ENCODE results near the gene HOOK2.

Gene HOOK2

DNA sequence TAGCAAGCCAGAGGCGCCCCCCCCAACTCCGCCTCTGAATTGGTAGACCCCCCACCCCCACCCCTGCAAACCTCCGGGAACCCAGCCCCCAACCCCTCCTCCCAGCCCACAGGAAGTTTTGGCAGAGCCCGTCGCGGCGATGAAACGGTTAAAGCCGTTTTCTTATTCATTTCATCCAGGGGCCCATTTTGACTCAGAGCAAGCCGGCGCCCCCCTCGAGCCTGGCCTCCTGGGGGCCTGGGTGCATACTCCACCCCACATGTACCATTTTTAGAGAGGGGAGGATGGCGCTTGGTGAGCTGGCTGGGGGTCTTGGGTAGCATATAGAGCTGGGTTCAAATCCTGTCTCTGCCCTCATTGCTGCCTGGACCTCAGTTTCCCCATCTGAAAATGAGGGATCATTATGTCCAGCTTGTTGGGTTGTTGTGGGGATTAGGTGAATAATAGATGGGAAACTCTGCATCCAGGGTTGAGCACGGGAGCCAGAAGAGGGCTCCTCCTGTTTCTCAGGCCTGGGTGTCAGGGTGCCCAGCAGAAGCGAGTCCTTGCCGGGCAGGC lies 8.0 kb upstream of the HOOK2 start:
- in situ Hi-C loops (cut with MboI; ENCODE audit: low sequenced_read_pairs) = no loop called here

DNA sequence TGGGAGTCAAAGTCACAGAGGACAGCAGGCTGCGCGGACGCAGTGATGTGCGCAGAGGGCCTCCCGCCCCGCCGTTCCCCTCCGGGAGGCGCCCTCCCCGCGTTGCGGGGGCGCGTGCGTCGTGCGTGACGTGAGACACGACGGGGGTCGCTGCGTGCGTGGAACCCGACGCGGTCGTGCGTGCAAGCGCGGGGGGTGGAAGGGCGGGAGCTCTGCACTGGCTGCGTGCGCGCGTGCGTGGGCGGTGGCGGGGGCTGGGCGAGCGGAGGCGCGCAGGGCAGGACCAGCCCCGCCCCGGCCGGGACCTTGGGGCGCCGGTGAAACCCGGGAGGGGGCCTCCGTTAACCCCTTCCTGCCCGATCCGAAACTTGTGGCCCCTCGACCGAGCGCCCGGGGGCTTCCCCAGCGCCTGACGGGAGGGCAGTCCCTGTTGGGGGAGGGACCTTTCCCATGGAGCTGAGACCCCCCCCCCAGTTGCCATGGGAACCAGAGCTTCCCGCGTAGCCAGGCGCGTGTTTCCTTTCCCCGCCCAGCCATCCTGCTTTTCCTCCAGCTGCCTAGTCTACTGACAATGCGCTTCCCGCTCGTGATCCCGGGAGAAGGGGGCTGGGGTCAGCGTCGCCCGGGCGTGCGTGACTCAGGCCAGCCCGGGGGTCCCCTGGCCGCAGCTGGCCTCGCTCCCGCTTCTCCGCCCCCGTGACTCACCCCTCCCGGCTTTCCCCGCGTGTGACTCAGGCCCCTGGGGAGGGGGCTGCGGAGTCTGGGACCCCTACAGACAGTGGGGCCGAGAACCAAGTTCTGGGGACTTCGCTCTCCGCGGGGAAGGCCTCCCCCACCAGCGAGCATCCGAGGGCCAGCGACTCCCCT lies 7.3 kb upstream of the HOOK2 start:
- in situ Hi-C loops (cut with MboI; ENCODE audit: low sequenced_read_pairs) = no loop called here

DNA sequence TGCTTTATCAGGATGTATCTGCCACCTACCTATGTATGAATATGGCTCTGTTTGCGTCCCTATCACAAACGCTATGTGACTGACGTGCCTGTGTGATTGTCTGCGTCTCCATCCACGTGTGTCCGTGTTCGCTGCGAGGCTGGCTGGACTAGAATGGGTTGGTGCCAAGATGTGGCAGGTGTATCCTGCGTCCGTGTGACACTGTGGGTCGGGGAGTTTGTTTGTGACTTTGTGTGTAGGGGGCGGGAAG lies 6.7 kb upstream of the HOOK2 start:
- in situ Hi-C loops (cut with MboI; ENCODE audit: low sequenced_read_pairs) = no loop called here

DNA sequence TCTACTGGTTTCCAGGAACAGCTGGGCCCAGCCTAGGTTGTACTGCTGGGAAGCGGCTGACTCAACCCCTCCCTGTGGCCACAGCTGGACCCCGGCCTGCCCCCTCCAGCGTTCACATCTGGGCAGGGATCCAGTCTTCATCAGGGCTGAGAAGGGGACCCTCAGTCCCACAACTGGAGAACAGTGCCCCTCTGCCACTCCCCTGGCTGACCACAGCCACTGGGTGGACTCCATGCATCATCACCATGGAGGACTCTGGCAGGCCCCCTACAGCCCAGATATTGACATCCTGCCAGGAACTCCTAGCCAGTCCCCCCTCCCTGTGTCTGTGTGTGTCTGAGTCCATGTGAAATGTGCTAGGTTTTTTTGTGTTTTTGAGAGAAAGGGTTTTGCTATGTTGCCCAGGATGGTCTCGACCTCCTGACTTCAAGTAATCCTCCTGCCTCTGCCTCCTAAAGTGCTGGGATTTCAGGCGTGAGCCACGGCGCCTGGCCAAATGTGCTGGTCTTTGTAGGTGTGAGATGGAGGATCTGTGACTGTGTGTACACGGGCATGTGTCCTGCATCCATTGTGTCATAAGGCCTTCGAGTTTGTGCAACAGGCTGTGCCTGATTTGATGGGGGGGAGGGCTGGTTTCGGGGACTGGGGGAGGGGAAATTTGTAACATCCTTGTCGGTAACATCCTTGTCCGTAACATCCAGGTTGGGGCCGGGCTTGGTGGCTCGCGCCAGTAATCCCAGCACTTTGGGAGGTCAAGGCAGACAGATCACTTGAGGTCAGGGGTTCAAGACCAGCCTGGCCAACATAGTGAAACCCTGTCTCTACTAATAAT lies 4.0 kb upstream of the HOOK2 start:
- in situ Hi-C loops (cut with MboI; ENCODE audit: low sequenced_read_pairs) = no loop called here

DNA sequence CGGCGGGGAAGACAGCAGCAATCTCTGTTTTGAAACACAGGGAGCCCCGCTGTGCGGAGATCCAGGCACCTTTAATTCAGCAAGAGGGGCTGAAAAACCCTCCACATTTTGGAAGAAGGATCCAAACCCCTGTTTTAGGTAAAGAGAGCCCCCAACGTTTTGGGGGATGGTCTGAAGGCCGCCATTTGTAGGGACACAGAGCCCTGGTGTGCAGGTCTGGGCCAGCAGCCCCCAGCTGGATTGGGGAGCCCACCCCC lies 3.5 kb upstream of the HOOK2 start:
- in situ Hi-C loops (cut with MboI; ENCODE audit: low sequenced_read_pairs) = no loop called here

DNA sequence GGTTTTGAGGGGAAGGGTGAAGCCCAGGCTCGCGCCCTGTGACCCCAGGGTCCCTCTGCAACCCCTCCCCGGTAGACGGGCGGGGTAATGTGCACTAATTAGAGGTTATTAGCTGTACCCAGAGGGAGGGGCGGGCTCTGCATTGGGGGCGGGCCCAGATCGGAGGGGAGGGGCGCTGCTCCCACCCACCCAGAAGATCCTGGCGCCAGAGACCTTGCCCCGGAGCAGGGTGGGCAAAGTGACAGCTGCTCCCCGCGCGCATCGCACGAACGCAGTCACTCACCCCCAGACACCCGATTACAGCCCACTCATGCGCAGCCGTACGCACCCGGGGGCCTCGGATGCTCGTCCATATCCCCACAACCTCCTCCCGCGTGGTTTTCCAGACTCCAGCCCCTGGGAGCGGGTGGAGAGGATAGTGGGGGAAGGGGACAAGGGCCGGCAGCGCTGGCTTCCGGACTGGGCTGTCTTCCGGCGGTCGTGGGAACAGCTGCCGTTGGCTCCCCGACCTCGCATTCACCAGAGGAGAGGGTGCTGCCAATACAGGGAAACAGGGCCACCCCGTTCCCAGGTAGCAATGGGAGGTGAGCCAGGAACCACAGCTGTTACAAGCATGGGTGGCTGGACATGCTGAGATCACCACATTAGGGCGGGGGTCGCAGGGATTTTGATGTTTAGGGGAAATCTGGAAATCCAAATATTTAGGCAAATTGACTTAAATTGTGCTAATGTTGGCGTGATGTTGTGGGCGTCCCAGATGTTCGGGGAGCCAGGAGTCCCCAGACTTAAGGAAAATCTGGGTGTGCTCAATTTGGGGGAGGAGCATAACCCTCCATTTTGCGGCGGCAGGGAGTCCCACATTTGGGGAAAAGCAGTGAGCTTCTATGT lies 2.9 kb upstream of the HOOK2 start:
- in situ Hi-C loops (cut with MboI; ENCODE audit: low sequenced_read_pairs) = no loop called here

DNA sequence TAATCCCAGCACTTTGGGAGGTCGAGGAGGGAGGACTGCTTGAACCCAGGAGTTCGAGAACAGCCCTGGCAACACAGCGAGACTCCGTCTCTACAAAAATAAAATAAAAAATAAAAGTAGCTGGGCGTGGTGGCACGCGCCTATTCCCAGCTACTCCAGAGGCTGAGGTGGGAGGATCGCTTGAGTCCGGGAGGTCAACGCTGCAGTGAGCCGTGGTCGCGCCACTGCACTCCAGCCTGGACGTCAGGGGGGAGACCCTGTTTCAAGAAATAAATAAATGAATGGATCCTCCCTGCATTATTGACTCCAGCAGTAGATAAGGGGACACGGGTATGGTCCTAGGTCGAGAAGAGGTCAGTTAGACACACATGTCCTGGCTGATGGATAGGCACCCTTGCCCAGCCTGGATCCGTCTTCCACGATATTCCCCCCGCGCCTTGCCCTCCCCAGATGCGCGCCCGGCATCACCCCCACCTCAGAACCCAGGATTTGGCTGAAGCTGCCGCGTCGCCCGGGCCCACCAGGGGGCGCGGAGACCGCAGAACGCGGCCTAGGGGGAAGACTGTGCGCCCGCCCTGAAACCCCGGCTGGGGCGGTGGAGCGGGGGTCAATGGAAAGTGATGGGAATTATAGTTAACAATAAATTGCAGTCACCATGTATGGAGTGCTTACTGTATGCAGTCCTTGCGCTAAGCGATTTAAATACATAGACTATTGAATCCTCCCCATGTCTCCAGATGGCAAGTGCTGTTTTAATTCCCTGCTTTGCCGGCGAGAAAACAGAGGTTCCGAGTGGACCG lies 2.1 kb upstream of the HOOK2 start:
- in situ Hi-C loops (cut with MboI; ENCODE audit: low sequenced_read_pairs) = no loop called here

DNA sequence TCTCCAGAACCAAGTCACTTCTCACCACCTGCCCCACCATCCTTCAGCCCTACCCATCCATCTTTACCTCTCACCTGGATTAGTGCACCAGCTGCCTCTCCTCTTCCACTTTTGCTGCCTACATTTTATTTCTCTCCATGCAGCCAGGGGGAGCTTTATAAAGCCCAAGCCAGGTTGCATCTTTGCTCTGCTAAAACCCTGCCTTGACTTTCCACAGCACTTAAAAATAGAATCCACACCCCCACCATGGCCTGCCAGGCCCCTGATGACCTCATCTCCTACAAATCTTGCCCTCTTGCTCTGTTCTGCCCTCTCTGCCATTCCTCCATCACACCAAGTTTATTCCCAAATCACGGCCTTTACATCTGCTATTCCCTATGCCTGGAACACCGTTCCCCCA lies 1.8 kb downstream of the HOOK2 start:
- in situ Hi-C loops (cut with MboI; ENCODE audit: low sequenced_read_pairs) = no loop called here

DNA sequence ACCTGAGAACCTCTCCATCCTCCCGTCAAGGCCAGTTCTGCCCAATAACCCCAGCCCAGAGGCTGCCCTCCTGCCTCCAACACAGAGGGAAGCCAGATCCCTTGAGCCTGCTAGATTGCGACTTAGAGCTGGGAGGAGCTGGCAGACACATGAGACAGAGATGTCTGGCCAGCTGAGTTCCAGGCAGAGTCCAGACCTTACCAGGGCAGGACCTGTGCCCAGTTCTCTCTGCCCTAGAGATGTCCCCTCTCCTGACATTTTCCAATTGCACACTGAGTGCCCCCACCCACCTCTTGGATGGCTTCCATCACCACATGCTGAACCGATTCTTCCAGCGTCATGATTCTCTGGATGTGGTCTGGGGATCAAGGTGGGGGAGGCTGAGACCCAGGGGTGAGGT lies 3.0 kb downstream of the HOOK2 start:
- in situ Hi-C loops (cut with MboI; ENCODE audit: low sequenced_read_pairs) = no loop called here

DNA sequence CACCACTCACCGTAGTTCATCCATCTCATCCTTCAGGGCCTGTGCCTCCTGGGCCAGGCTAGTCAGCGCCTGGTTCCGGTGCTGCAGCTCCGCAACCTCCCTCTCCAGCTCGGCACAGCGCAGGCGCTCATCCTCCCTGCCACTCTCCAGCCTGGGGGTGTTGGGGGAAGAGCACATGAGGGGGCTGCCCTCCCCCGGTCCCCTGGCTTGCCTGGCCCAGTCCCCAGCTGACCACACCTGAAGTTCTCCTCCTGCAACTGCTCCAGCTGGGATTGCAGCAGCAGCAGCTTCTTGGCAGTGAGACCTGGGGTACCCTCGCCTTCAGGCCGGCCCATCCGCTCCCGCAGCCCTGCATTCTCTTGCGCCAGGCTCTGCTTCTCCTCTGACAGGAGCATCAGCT lies 4.4 kb downstream of the HOOK2 start:
- in situ Hi-C loops (cut with MboI; ENCODE audit: low sequenced_read_pairs) = no loop called here

DNA sequence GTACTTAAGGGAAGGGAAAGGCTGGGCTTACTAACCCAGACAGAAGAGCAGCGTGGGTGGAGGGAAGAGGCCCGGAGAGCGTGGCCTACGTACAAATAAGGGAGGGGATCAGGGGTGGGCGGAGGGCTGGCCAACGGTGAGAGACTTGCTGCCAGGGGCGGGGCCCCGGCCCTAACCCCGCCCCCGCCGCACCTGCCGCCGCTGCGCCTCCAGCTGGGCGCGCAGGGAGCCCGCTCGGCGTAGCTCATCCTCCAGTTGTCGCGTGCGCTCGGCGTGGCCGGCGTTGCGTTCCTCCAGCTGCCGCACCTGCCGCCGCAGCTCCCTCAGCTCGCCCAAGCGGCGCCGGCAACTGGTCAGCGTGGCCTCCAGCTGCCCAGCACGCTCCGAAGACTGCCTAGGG lies 5.7 kb downstream of the HOOK2 start:
- in situ Hi-C loops (cut with MboI; ENCODE audit: low sequenced_read_pairs) = loop anchor here (5.0 kb wide), 1 partner anchor 38 kb away; the partner anchor contains the start of gene RNASEH2A

DNA sequence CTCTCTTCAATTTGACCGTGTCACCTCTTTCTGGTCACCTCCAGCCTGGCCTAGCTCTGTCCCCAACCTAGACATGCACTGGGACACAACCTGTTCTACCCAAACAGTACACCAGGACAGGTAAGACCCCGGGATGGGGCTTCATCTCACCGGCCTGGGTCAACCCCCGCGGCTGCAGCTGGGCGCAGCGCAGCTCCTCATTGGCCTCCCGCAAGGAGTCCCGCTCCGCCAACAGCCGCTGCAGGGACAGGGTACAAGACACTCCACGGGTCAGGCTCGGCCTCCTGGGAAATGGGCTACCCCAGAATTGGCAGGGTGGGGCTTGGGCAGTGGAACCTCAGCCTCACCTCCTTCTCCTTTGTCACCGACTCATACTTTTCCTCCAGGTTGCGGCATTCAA lies 7.7 kb downstream of the HOOK2 start:
- in situ Hi-C loops (cut with MboI; ENCODE audit: low sequenced_read_pairs) = loop anchor here (5.0 kb wide), 1 partner anchor 40 kb away; the partner anchor contains the start of gene RNASEH2A

DNA sequence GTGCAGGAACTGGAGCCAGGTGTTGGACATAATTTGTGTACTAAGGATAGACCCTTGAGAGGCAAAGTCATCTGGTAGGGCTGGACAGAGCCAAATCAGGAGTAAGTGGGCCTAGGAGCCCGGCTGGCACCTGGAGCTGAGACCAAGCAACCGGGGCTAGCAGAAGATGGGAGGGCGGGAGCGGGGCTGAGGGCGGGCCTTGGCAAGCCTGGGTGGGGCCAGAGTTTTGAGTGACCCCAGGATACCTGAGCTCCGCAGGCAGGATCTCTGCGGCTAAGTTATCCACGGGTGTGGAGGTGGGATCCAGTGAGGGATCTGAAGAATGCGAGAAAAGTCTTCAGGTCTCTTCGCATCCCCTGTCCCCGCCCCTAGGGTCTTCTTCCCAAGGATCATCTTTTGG lies 8.2 kb downstream of the HOOK2 start:
- in situ Hi-C loops (cut with MboI; ENCODE audit: low sequenced_read_pairs) = loop anchor here (5.0 kb wide), 1 partner anchor 40 kb away; the partner anchor contains the start of gene RNASEH2A

DNA sequence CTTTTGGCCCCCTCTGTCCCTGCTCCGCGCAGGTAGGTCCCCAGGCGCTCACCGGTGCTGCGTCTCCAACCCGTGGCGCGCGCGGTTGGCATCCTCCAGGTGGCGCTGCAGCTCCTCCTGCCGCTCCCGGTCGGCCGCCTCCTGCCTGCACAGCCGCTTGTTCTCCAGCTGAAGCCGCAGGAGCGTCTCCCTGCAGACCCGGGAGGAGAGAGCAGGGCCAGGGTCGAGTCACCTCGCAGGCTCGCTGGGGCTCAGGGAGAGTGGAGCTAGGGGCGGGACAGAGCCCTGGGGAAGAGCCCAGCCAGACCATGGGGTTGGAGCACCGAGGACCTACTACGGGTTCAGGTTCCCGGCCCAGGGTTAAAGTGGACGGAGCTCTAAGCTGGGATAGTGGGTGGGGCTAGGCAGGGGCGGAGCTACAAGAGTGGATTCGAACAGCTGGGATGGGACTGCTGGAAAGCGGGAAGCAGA lies 9.3 kb downstream of the HOOK2 start:
- in situ Hi-C loops (cut with MboI; ENCODE audit: low sequenced_read_pairs) = loop anchor here (5.0 kb wide), 1 partner anchor 41 kb away; the partner anchor contains the start of gene RNASEH2A

DNA sequence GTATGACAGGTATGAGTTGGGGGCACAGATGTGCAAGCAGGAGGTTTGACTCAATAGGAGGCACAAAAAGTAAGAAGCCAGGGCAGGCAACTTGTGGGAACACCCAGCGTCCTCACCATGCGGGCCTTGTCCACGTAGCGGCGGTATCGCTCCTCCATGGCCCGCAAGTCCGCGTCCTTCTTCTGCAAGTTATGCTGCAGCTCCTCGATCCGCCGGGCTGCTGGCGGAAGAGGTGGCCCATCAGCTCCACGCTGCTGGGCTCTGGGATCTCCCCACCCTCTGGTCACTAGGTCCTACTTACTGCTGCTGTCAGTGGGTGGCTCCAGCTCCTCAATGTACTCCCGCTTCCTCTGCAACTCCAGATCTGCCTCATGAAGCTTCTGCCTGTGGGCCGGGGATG lies 10.7 kb downstream of the HOOK2 start:
- in situ Hi-C loops (cut with MboI; ENCODE audit: low sequenced_read_pairs) = loop anchor here (5.0 kb wide), 1 partner anchor 43 kb away; the partner anchor contains the start of gene RNASEH2A

DNA sequence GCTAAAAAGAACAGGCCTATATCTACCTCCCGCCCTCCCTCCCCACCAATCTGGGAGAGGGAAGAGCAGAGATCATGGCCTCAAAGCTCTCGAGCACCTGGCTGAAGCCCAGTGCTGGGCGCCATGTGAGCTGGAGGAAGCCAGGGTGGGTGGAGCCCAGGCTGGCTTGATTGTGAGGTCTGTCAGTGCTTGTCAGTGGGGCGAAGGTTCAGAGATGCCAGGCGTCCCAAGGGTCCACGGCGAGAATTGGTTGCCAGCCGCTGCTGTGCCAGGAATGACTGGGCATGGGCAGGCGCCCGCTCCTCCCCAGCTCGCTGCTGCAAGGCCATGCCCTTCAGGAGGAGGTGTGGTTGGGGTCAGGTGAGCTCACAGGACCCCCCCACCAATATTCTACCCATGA lies 12.3 kb downstream of the HOOK2 start:
- in situ Hi-C loops (cut with MboI; ENCODE audit: low sequenced_read_pairs) = no loop called here

DNA sequence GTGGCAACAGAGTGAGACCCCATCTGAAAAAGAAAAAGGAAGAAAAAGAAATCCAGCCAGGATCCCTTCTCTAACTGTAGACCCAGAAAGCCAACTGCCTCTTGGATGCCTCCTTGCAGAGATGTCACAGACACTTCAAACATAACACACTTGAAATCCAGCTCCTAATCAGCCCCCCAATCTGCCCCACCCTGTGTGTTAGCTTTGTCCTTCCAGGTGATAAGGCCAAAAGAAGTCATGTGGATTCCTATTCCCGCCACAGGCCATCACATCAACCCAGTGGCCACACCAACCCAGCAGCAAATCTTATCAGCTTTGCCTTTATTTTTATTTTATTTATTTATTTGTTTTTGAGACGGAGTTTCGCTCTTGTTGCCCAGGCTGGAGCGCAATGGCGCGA lies 15.7 kb downstream of the HOOK2 start:
- in situ Hi-C loops (cut with MboI; ENCODE audit: low sequenced_read_pairs) = no loop called here

DNA sequence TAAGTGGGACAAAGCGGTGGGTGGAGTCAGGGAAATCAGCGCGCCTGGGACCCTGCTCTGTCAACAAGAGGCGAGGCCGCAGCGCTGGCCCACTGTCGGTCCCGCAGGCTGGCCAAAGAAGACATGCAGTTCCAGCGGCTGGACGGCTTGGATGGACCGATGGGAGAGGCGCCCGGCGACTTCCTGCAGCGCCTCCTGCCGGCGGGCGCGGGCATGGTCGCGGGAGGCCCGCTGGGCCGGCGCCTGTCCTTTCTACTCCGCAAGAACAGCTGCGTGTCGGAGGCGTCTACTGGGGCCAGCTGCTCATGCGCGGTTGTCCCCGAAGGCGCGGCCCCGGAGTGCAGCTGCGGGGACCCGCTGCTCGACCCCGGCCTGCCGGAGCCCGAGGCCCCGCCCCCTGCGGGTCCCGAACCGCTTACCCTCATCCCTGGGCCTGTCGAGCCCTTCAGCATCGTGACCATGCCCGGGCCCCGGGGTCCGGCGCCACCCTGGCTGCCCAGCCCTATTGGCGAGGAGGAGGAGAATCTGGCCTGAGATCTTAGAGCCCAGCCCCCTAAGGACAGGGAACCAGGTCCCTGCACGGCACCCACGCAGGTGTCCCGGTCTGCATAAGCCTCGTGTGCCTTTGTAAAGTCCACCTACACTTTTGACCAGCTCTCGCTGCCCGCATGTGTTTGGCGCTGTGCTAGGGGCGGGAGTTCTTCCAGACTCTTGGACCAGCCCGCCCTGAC lies 17.6 kb downstream of the HOOK2 start:
- in situ Hi-C loops (cut with MboI; ENCODE audit: low sequenced_read_pairs) = no loop called here

DNA sequence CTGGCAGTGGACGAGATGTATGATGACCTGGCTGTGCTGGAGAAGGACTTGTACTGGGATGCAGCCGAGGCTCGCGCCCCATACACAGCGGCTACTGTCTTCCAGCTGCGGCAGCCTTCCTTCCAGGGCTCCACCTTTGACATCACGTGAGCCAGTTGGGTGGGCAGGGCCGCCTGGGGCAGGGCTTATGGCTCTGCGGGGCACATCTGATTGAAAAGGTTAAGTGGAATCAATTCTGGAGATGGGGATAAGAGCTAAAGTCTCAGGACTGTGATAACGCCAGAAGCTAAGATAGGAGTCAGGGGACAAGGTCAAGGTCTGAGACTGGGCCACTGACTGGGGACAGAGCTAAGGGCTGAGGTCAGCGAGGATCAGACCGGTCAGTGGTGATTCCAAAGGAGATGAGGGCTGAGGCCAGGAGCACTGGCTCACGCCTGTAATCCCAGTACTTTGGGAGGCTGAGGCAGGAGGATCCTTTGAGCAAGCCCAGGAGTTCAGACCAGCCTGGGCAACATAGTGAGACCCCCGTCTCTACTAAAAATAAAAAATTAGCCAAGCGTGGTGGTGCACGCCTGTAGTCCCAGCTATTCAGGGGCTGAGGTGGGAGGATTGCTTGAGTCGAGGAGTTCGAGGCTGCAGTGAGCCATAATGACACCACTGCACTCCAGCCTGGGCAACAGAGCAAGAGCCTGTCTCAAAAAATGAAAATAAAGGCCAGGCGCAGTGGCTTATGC lies 19.0 kb downstream of the HOOK2 start:
- in situ Hi-C loops (cut with MboI; ENCODE audit: low sequenced_read_pairs) = no loop called here

Data from HL-60/S4 treated with retinoic acid at 250 ng/mL for 4 days and 3 days (cell line).